GM04504 (cell line): ENCODE data around the gene STAT4.

Source experiments
- DNase-seq: peaks from one replicate; pipeline ENCODE4 v3.0.0-alpha.2; 2012; ENCODE audit warnings: low read depth

STAT4 gene

DNA sequence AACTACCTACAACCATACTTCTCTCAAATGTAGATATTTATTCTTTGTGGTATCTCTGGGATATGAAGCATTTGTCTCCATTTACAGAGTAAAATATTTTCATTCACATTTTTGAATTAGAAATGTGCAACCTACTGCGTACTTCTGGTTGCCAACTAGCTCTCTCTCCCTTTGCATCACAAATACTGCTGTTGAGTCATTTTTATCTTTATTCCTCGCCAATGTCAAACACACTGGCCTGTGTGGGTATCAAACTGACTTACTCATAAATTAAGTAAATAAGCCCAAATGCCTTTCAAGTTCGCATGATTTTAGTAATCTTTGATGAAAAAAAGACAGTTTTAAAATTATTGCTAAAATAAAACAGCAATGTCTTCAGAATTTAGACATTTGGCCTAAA lies 67.3 kb downstream of the STAT4 start:
- no peak for DNase-seq

DNA sequence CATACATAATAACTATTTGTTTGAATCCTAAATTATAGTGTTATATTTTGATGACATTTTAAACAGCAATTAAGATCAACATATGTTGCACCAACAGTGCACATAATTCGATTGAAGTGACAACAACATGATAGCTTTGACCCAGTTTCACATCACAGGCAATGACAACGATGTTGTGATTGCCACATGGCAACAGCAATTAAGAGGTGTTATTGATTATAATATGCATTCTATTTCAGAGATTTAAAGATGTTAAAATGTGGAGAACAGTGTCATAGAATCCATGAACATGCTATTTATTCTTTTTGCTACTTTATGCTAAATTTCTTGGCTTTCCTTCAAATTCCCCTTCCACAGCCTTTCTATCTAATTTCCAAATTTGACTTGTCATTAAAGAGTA lies 68.5 kb downstream of the STAT4 start:
- DNase-seq: no peak

DNA sequence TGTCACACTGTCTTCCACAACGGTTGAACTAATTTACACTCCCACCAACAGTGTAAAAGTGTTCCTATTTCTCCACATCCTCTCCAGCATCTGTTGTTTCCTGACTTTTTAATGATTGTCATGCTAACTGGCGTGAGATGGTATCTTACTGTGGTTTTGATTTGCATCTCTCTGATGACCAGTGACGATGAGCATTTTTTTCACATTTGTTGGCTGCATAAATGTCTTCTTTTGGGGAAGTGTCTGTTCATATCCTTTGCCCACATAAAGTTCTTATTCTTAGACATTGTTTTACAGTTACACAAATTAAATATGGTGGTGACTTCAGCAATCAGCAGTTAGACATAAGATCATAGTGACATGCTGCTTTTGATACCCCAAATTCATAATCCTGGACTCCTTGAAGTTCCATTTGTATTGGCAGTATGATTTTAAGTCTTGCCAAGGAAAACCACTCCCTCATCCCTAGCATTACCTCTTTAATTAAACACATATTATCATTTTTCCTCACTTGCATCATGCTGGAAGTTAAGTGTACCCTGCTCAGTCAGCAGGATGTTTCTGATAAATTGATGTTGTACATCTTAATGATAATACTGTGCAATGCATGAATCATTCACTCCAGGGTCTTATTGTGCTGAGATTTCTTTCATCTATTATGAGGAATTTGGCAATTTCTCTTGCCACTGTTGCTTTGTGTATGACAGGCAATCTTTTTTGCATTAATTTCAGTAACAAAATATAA lies 69.2 kb downstream of the STAT4 start:
- no peak for DNase-seq

DNA sequence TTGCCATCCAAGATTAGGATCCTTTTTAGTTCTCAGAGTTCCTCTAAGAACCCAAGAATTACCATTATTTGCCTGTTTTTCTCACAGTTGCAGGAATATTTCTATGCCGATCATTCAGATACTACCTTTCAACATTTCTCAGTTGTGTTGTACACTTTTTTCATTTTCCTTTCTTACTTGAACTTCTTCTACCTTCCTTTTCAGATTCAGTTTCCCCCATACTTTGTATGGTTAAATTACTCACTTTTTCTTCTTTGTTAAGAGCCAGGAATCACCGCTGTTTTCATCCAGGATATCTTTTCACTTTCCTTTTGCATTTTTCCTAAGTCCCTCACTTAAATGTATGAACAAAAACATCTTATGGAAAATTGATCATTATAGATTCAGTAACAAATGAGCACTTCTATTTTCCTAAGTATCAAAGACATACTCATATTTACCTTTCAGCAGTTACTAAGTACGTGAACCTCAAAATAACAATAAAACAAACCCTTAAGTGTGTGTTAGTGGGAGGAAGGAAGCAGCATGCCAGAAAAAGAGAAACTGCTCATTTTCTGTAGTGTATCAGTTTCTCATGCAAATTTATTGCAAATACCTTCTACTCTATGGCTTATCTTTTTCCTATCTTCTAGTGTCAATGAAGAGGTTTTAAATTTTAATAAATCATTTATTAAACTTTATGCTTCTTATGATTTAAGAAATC lies 72.5 kb downstream of the STAT4 start:
- no peak for DNase-seq

DNA sequence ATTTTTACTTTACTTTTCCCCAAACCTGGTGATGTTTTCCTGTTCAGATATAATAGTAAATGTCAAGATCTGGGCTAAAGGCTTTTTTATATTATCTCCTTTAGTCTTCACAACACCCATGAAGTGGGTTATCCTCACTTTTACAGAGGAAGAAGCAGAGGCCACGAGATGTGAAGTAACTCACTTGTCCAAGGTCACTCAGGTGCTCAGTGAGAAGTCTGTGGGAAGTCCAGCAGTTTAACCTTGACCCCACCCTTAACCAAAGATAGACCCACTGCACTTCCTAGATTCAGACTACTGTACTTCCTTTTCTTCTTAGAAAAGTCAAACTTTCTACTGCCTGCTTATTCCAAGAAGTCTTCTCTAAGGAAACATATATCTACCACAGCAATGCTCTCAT lies 80.5 kb downstream of the STAT4 start:
- DNase-seq: no peak

DNA sequence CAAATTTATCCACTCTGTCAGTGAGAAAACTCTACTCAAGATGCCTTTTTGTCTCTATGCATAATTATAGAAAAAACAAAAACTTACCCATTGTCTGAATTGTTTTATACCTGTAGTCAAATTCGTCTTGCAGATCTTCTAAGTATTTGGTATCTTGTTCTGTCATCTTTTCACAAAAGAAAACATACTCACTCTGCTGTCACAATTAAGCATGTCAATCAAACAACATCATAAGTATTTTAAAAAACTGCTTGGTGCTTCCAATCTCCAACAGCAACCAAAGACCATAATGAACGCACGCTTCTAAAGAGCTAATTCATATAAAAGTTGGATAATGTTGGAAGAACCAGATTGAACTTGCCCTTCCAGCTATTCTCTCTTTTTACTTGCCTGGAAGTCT lies 81.2 kb downstream of the STAT4 start:
- no peak for DNase-seq

DNA sequence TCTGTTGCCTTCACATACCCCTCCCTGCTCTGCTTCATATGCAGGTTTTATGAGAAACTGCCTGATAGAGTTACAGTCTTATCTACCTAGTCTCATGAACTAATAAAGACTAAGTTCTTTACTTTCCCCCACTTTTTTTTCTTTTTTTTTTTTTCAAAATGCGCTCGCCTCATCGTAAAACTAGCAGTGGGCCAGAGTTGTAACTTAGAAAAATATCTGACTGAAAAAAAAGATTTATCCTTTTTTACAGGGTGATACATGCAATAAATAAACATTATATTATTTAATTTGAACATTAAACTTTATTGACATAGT lies 83.9 kb downstream of the STAT4 start:
- DNase-seq: no peak

DNA sequence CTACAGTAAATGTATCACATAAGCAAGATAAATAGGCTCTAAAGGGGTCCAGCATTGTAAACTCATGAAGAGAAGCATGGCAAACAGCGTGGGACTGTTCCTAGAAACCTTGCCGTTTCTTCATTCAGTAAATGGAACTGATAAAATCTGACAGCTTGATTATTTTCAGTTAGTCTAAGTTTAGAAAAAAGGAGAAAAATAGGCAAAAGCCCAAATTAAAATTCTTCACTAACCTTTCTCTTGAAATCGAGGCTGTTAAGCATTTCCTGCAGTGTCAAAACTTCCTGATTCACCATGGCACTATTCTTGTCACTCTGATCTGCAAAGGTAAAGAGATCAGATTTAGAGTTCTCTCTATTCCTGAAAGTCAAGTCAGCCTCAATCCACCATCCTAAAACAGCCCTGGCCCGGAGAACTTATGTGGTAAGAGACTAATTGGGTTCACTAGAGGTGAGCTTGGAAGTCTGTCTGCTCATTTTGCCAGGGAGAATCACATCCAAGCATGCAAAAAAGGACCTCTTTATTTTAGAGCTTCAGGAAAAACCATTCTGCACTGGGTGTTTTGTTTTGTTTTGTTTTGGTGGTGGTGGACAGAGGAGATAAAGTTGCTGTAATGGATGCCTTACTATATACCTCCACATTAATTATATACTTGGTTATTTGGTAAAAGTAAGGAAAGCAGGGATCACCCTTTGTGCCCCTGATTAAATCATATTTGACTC lies 84.4 kb downstream of the STAT4 start:
- DNase-seq: no peak

DNA sequence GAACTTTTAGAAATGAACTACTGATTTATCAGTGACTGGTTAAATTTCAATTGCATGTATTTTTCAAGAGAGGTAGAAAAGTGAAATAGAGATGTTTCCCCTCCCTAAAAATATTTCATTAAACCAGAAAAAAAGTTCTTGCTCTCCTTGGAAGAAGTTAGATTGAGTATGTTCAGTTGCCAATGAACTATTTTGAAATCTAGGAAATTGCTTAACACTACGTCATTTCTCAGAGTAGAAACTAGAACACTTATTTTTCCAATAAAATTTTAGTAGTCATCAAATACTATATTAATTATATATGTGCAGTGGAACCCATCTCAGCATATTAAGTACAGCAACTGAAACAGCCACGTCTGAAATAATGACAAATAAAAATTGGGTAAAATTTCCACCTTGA lies 85.0 kb downstream of the STAT4 start:
- DNase-seq: no peak

DNA sequence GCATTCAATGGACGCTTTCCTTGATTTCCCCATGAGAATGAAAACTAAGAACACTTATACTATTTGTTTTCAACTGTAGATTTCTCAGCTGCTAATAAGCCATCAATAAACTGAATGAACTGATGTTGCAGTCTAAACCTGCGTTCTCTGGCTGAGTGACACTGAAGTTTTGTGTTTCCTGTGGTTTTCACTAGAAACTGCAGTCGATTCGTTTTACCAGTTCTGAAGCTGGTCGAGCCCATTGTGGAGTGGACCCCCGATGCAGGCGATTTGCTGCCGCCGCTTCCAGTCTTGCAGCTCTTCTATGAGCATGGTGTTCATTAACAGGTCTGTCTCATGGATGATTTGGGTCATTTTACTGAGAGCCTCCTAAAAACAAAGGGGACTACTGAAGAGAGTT lies 86.2 kb downstream of the STAT4 start:
- DNase-seq: no peak

DNA sequence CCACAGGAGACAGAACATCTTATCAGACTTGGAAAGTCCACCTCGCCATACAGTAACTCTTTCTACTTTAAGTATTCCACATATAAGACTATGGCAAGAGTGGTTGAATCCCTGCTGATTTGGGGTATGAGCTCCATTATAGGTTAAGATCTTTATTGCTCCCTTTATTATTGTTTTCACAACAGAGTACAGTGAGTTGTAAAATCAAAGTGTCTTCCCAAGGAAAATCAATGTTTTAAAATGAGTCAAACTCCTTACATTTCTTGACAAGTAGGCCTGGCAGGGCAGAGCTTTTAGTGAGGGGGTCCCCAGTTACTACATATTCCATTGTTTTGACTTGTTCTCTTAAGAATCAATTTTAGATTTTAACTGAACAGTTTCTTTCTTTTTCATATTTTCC lies 87.2 kb downstream of the STAT4 start:
- DNase-seq: no peak

DNA sequence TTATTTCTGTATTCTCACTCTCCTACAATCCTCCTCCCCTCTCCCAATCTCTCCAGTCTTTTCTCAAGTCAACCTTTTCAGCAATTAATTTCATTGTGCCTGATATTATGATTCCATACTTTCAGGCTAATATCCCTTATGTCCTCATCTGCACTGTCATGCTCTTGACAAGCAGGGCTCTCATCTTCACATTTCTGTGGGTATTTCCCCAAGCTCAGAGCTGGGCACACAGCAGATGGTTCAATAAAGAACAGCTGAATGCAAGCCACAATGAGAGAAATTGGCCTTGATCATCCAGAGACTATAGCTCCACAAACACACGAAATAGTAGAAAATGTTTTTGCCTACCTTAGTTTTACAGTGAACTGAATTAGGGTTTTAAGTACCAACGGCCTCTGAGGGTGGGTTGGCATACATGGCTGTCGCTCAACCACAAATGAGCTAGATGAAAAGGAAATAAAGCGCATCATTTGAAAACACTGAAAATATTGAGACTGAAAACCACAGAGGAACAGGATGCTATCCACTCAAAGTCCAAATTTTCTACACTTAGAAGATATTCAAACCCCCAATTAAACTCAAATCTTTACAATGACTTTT lies 89.3 kb downstream of the STAT4 start:
- no peak for DNase-seq

DNA sequence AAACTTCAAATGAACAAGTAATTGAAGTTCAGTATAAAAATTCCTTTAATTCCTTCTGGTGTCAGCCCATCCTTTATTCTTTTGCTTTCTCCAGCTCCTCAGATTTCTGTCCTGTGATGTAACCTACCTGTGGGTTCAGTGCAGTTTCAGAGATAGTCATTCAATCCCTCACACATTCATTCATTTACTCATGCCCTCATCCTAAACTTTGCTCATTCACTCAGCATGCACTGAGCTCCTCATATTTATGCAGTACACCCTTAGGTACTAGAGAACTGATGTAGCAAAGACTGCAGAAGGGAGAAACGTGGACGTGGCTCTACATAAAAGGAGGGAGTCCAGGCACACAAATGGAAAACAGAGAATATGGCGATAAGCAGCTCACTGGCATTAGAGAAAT lies 91.5 kb downstream of the STAT4 start:
- no peak for DNase-seq

DNA sequence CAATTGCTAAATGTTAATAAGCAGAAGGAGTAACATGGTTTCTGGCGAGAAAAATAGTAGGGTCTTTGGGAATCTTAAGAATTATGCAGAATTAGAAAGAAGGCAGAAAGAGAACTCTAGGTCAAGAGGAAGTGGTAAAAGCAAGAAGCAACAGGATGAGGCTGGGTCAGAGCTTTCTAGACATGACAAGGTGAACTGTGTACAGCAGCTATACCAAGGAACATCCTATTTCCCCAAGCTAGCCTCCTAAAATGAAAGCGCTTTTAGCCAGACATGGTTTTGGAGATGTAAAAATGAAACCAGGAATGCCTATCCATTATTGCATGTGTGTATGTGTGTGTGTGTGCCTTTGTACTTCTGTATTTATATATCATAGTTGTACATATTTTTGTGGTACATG lies 94.6 kb downstream of the STAT4 start:
- DNase-seq: no peak

DNA sequence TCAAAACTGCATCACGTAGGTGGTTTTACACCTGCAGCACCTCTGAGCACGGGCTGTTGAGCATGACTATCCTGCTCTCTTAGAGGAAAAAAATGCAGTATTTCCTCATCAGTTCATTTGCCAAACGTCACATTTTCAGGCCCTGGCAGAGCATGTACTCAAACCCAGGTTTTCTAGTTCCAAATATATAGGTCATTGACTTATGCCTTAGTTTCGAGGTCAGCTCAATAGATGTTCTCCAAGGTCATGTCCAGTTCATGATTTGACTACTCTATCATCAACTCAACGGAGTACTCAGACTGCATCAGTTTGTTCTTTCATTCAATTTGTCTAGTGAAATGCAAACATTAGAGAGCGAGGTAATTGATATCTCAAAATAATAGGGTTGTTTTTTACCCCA lies 97.5 kb downstream of the STAT4 start:
- no peak for DNase-seq

DNA sequence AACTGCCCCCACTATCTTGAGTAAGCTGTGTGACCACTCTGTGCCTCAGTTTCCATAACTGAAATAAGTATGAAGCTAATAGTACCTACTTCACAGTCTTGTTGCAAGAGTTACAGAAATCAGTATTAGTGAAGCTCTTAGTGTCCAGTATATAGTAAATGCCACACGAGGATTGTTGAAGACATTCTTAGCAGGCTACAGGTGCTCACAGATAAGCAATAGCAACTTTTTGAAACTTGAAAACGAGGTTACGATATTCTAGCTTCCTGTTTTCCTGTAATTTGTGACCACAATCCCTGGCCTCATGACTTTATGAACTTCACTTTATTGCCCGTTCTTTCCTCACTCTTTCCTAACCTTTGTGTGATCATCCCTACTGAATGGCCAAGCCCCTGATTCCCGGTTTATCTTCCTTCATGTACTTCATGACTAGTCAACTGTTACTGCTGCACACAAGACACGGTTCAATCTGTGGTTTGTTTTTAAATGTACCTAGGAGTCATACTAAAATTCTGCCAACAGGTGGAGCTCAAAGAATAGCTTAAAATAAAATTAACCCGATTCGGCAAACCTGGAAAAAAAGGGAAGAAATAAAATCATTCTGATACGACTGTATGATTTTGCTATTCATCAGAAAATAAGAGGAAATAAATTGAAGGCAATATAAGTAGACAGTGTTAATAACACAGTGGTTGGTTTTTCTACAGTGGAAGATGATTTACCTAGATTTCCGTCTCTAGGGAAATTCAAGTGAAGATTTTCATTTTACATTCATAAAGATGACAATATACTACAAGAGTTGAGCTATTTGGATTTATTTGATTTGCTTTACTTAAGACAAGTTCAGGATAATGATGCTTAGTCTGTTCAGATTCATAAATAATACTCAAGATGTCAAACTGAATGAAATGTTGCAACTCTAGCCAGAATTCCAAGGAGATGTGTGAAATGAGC lies 98.7 kb downstream of the STAT4 start:
- no peak for DNase-seq

DNA sequence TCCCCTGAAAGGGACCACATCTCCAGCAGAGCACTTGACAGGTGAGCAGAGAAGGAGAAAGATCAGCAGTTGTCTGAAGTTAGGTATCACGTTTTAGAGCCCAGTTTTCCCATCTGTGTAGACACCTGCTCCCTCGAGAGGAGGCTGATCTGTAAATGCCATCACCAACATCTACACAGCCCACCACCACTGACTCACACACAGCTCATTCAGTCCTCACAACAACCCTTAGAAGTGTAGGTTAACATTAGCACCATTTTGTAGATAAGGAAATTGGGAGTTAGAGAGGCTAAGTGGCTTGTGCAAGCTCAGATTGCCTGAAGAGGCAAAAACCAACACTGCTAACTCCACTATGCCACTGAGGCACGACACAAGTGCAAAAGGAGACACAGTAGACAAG lies 99.6 kb downstream of the STAT4 start:
- no peak for DNase-seq

DNA sequence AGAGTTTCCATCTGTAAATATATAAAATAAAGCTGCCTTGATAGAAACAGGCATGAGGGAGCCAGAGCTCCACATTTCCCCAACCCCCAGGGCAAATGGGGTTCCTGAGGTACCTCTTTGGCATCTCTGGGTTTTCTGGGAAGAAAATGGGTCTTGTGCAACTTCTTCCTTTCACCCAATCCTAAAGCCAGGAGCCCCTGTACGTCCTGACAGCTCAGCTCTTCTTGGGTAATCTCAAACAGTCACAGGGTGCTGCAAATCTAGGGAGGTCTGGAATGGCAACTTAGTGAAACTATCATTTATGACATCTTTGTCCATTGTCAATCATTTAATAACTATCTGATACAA lies 100.2 kb downstream of the STAT4 start:
- DNase-seq: peak; percentile 80

DNA sequence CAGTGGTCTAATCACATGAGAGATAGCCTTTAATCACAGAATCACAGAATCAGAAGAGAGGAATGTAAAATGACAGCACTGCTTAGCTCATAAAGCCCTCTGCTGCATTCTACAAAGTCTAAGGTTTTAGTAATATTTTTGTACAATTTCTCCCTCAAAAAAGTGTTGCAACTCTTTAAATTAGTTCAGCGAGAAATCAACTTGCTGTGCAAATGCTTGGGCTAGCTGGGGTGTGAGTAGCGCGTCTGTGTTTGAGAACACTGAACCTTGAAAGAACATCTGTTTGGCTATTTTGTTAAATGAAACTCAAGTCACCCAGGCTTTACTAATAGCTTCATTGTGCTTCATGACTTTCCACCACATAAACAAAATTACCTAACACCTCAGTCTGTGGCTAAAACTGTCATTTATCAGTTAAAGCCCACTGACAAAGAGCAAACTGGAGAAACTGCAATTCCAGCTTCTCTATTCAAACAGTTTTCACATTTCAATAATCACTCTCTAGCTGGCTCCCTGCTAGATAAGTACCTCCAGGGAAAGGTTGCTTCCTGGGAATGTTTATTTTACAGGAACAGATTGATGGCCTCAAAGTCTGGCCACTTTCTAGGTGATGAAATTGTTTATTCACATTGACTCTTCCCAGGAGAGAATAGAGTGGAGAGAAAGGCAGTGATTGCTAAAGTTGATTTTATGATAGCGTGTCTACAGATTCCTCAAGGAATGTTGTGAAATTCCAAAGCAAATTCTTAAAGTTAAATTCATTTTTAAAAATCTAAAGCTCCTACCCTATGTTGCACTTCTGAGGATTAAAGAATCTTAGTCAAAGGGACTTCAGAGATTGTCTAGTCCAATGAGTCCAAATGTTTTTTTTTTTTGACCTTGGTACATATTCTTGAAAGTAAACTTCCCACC lies 100.8 kb downstream of the STAT4 start:
- peak; percentile 89 for DNase-seq

DNA sequence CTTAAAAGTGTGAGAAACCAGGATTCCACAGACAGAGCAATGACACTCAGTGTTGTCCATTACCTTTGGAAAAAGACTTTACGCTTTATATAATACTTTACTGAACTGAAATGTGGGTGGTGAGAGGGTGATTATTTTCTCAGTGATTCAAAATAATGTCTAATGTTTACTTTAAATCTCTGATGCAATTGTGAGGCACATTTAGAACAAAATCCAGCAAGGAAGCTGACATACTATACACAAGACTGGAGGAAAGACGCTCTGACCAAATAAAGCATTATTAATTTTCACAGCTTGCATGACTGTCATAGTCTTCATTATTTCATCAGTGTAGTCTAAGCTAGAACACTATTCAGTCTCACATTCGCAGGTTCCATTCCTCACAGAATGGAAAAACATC lies 102.7 kb downstream of the STAT4 start:
- no peak for DNase-seq

DNA sequence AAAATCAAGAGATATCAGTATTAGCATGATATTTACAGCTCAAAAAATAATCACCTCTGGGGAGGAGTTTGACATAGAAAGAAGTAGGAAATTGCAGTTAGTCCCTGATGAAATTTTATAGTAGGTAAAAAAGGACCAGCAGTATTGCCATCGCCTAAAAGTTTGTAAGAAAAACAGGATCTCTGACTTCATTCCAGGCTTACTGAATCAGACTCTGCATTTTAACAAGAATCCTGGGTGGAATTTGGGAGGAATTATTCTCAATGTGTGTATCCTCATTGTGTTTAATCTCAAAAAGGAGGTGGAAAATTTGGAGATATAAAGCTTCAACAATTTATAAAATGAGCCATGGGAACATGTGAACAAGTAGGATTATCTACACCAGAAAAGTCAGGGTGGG lies 105.7 kb downstream of the STAT4 start:
- DNase-seq: no peak
